Keratinocyte (primary cell): Measurements from ENCODE around the gene CTNNA2.

Source experiments
- CTCF ChIP-seq, 3 experiments: IDR thresholded peaks in 1 of 3; conservative IDR thresholded peaks in 1 of 3; optimal IDR thresholded peaks in 1 of 3; 2 replicates in 2 of 3; 3 replicates in 1 of 3; pipeline versions ENCODE3 to v1.5.1; 2011; ENCODE audit warnings: low read length in 3 of 3, mild to moderate bottlenecking in 3 of 3, moderate library complexity in 2 of 3, control low read depth in 1 of 3, inconsistent platforms in 1 of 3; ENCODE audit not compliant: insufficient read depth in 2 of 3; ENCODE audit errors: extremely low read depth in 1 of 3
- EZH2 ChIP-seq: IDR thresholded peaks from one replicate; pipeline ENCODE4 v1.6.1; 2012; ENCODE audit warnings: inconsistent platforms, mild to moderate bottlenecking, low read length, moderate library complexity

GRCh38 chr2:80091237-80091636 lies 578.4 kb downstream of the CTNNA2 start:
- TF ChIP-seq CTCF (optimal IDR thresholded peaks at IDR 0.05 in 1 of 3, IDR thresholded peaks at IDR 0.05 in 1 of 3, conservative IDR thresholded peaks at IDR 0.05 in 1 of 3; ENCODE audit: extremely low read depth in 1 of 3, insufficient read depth in 2 of 3, low read length in 3 of 3), result no peak
- no peak for TF ChIP-seq EZH2
